ENCODE measurements around the gene DNAH2. TPM values are rescaled to one million over a fixed set of nuclear protein-coding genes. Genes with fewer than 3 reads are reported as not detected.

Gene DNAH2
- total and polyA plus RNA-seq, 4 experiments from 2014 or later: not detected

DNA sequence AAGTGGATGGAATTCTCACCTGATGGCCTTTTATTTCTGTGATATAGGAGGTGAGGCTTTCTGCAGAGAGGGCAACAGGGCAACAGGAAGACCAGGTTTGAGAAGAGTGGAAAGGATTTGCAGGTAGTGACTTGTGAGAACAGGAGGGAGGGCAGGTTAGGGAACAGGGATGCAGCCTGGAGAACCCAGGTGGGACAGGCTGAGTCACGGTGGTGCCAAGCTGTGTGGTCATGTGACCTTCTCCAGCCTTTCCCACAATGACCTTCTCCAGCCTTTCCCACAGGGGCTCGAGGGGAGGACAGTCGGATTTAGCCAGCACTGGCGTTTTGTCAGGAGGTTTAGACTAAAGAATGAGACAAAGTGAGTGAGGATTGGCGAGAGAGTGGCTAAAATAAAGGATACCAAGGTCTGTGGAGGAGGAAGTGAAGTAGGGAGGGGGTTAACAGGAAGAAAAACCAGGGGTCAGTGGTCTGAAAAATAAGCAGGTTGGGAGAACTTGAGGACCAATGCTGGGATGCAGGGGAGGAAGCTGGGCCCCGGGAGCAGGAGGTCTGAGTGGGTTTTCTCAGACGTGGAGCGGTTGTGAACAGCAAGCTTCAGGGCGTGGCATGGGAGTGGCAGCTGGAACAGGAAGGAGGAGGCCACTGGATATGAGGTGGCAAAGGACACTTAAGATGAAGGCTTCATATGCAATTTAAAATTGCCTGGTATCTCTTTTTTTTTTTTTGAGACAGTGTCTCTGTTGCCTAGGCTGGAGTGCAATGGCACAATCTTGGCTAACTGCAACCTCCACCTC, 37.7 kb downstream of the DNAH2 start:
- Histone ChIP-seq H3K4me3 (ENCODE audit: low read length in 2 of 2) (no peak overlapping the region), H3K27ac (ENCODE audit: low read depth, low read length) (no peak overlapping the region), H3K4me1 (ENCODE audit: insufficient read depth, low read length) (no peaks in the 10 kb centered on the region), H3K27me3 (ENCODE audit: insufficient read depth, low read length) (no peaks in the 10 kb centered on the region), H3K9me3 (ENCODE audit: control insufficient read depth in 1 of 2, low read length in 2 of 2) (no peaks in the 10 kb centered on the region), H3K36me3 (ENCODE audit: insufficient read depth, low read length) (no peaks in the 10 kb centered on the region)
- Mint-ChIP-seq H3K9me3 (peaks cover 0 to 2% (median 0%) of the 10 kb centered on the region in 8 donors), H3K4me3 (no peak overlapping the region), H3K27ac (peak overlapping the region in 1 of 7 donors; percentile 8), H3K27me3 (peaks cover 4 to 11% of the 10 kb centered on the region in 2 donors), H3K36me3 (no peaks in the 10 kb centered on the region), H3K4me1 (no peaks in the 10 kb centered on the region)
- DNase-seq: no peak
- intact Hi-C loops (cut with micrococcal nuclease): no loop called here
- ChIA-PET POLR2A (ENCODE audit: partially characterized antibody) (no interaction called here), CTCF (ENCODE audit: partially characterized antibody) (no interaction called here)

DNA sequence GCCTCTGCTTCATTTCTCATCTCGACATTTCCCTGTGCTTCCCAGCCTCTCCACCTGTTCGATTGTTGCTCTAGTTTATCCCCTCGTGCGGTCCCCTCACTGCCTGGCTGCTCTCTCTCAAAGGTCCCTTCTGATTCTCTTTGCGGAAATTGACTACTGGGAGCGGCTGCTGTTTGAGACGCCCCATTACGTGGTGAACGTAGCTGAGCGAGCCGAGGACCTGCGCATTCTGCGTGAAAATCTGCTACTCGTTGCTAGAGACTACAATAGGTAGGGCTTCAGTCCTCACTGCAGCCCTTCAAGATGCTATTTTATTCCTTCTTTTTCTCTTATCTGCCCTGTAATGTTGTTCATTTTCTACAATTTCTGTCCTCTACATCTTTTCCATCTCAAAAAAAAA, 39.4 kb downstream of the DNAH2 start:
- H3K27me3 Mint-ChIP-seq: peaks cover 4 to 11% of the 10 kb centered on the region in 2 donors
- H3K9me3 Mint-ChIP-seq: no peaks in the 10 kb centered on the region
- no peak overlapping the region for H3K27ac Mint-ChIP-seq
- H3K4me3 Mint-ChIP-seq: no peak overlapping the region
- ChIA-PET CTCF (ENCODE audit: partially characterized antibody) (no interaction called here), POLR2A (ENCODE audit: partially characterized antibody) (no interaction called here)
- H3K4me3 ChIP-seq (ENCODE audit: low read length in 2 of 2): no peak overlapping the region
- H3K4me1 Mint-ChIP-seq: no peaks in the 10 kb centered on the region
- H3K36me3 Mint-ChIP-seq: no peaks in the 10 kb centered on the region
- H3K27me3 ChIP-seq (ENCODE audit: insufficient read depth, low read length): no peaks in the 10 kb centered on the region
- intact Hi-C loops (cut with micrococcal nuclease): no loop called here
- H3K4me1 ChIP-seq (ENCODE audit: insufficient read depth, low read length): no peaks in the 10 kb centered on the region
- no peak overlapping the region for H3K27ac ChIP-seq (ENCODE audit: low read depth, low read length)
- no peak for DNase-seq
- H3K9me3 ChIP-seq (ENCODE audit: control insufficient read depth in 1 of 2, low read length in 2 of 2): no peaks in the 10 kb centered on the region
- no peaks in the 10 kb centered on the region for H3K36me3 ChIP-seq (ENCODE audit: insufficient read depth, low read length)

DNA sequence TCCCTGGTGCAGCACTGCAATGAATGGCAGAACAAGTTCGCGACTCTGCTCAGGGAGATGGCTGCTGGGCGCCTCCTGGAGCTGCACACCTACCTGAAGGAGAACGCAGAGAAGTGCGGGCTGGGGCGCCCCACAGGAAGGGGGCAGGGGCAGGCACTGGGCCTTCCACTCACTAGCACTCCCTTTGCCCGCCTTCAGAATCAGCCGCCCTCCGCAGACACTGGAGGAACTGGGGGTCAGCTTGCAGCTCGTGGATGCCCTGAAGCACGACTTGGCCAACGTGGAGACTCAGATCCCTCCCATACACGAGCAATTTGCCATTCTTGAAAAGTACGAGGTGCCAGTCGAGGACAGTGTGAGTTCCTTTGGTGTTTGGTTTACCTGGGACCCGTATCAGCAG, 46.4 kb downstream of the DNAH2 start:
- H3K4me3 Mint-ChIP-seq: no peak overlapping the region

DNA sequence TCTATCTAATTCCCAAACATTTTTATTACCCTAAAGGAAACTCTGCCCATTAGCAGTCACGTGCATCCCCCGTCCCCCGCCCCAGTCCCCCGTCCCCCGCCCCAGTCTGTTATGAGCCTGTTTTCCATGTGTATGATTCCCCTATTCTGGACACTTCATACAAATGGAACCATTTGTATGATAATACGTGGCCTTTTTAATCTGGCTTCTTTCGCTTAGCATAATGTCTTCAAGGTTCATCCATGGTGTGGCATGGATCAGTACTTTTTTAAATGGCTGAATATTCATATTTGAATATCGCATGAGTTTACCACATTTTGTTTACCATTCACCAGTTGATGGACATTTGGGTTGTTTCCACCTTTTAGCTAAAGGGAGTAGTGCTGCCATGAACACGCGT, 49.5 kb downstream of the DNAH2 start:
- DNase-seq: no peak
- Mint-ChIP-seq H3K9me3 (no peaks in the 10 kb centered on the region), H3K4me3 (no peak overlapping the region), H3K27me3 (peaks cover 15 to 19% of the 10 kb centered on the region in 2 donors), H3K4me1 (no peaks in the 10 kb centered on the region), H3K27ac (no peak overlapping the region), H3K36me3 (no peaks in the 10 kb centered on the region)
- Histone ChIP-seq H3K4me1 (ENCODE audit: insufficient read depth, low read length) (no peaks in the 10 kb centered on the region), H3K27me3 (ENCODE audit: insufficient read depth, low read length) (no peaks in the 10 kb centered on the region), H3K4me3 (ENCODE audit: low read length in 2 of 2) (no peak overlapping the region), H3K27ac (ENCODE audit: low read depth, low read length) (no peak overlapping the region), H3K36me3 (ENCODE audit: insufficient read depth, low read length) (no peaks in the 10 kb centered on the region), H3K9me3 (ENCODE audit: control insufficient read depth in 1 of 2, low read length in 2 of 2) (no peaks in the 10 kb centered on the region)
- POLR2A ChIA-PET (ENCODE audit: partially characterized antibody): no interaction called here
- CTCF ChIA-PET (ENCODE audit: partially characterized antibody): no interaction called here
- intact Hi-C loops (cut with micrococcal nuclease): no loop called here

More for the DNA sequence above, 46.4 kb downstream of the DNAH2 start:
- Mint-ChIP-seq H3K27me3 (peaks cover 6 to 7% of the 10 kb centered on the region in 2 donors), H3K27ac (peak overlapping the region in 1 of 7 donors; percentile 17), H3K9me3 (no peaks in the 10 kb centered on the region), H3K4me1 (no peaks in the 10 kb centered on the region), H3K36me3 (no peaks in the 10 kb centered on the region)
- Histone ChIP-seq H3K4me1 (ENCODE audit: insufficient read depth, low read length) (no peaks in the 10 kb centered on the region), H3K27me3 (ENCODE audit: insufficient read depth, low read length) (no peaks in the 10 kb centered on the region), H3K9me3 (ENCODE audit: control insufficient read depth in 1 of 2, low read length in 2 of 2) (no peaks in the 10 kb centered on the region), H3K27ac (ENCODE audit: low read depth, low read length) (no peak overlapping the region), H3K4me3 (ENCODE audit: low read length in 2 of 2) (no peak overlapping the region), H3K36me3 (ENCODE audit: insufficient read depth, low read length) (no peaks in the 10 kb centered on the region)
- DNase-seq: no peak
- intact Hi-C loops (cut with micrococcal nuclease): no loop called here
- ChIA-PET CTCF (ENCODE audit: partially characterized antibody) (interaction anchor here (0.7 kb wide), 1 partner anchor 188 kb away, joined by 5 read pairs; no protein-coding TSS in a partner anchor), POLR2A (ENCODE audit: partially characterized antibody) (no interaction called here)

DNA sequence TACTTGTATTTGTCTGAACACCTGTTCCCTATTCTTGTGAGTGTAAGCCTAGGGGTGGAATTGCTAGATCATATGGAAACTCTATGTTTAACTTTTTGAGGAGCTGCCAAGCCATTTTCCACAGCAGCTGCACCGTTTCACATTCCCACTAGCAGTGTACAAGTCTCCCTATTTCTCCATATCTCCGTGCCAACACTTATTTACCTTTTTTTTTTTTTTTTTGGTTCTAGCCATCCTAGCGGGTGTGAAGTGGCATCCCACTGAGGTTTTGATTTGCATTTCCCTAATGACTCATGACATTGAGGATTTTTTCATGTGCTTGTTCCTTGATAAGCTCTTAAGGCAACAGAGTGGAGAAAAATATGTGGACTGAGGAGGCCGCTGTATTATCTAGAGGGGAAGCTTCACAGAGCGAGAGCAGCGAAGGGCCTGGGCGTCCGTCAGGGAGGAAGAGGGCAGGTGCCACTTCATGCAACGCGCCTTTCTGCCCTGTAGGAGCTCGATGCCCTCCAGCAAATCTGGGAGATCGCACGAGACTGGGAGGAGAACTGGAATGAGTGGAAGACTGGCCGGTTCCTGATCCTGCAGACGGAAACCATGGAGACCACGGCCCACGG, 50.0 kb downstream of the DNAH2 start:
- no peak overlapping the region for H3K27ac ChIP-seq (ENCODE audit: low read depth, low read length)
- intact Hi-C loops (cut with micrococcal nuclease): no loop called here
- Mint-ChIP-seq H3K36me3 (no peaks in the 10 kb centered on the region), H3K27me3 (peaks cover 18 to 21% of the 10 kb centered on the region in 2 donors), H3K27ac (no peak overlapping the region), H3K4me1 (no peaks in the 10 kb centered on the region), H3K9me3 (no peaks in the 10 kb centered on the region), H3K4me3 (no peak overlapping the region)
- no peaks in the 10 kb centered on the region for H3K36me3 ChIP-seq (ENCODE audit: insufficient read depth, low read length)
- no peak overlapping the region for H3K4me3 ChIP-seq (ENCODE audit: low read length in 2 of 2)
- H3K27me3 ChIP-seq (ENCODE audit: insufficient read depth, low read length): no peaks in the 10 kb centered on the region
- ChIA-PET POLR2A (ENCODE audit: partially characterized antibody) (no interaction called here), CTCF (ENCODE audit: partially characterized antibody) (no interaction called here)
- no peak for DNase-seq
- no peaks in the 10 kb centered on the region for H3K9me3 ChIP-seq (ENCODE audit: control insufficient read depth in 1 of 2, low read length in 2 of 2)
- H3K4me1 ChIP-seq (ENCODE audit: insufficient read depth, low read length): no peaks in the 10 kb centered on the region

DNA sequence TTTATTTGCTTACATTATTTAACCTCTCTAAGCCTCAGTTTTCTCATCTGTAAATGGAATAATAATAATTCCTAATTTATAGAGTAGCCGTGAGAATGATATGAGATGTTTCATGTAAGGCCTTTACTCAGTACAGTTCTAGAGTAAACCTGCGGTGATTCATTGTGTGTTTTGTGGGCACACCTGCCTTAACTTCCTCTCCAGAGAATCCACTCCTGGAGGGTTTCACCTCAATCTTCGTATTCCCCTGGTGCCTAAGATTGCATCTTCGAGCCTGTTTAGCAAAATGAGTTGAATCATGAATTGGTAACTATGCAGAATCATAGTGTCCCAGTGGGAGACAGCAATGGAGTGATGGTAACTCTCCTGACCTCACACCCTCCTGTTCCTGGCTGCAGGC, 52.3 kb downstream of the DNAH2 start:
- intact Hi-C loops (cut with micrococcal nuclease): no loop called here
- no peak for DNase-seq
- Mint-ChIP-seq H3K4me3 (no peak overlapping the region), H3K36me3 (no peaks in the 10 kb centered on the region), H3K9me3 (no peaks in the 10 kb centered on the region), H3K27me3 (peaks cover 32 to 33% of the 10 kb centered on the region in 2 donors), H3K27ac (no peak overlapping the region), H3K4me1 (no peaks in the 10 kb centered on the region)
- Histone ChIP-seq H3K36me3 (ENCODE audit: insufficient read depth, low read length) (no peaks in the 10 kb centered on the region), H3K4me3 (ENCODE audit: low read length in 2 of 2) (no peak overlapping the region), H3K9me3 (ENCODE audit: control insufficient read depth in 1 of 2, low read length in 2 of 2) (no peaks in the 10 kb centered on the region), H3K27ac (ENCODE audit: low read depth, low read length) (no peak overlapping the region), H3K27me3 (ENCODE audit: insufficient read depth, low read length) (no peaks in the 10 kb centered on the region), H3K4me1 (ENCODE audit: insufficient read depth, low read length) (no peaks in the 10 kb centered on the region)
- ChIA-PET POLR2A (ENCODE audit: partially characterized antibody) (no interaction called here), CTCF (ENCODE audit: partially characterized antibody) (no interaction called here)

DNA sequence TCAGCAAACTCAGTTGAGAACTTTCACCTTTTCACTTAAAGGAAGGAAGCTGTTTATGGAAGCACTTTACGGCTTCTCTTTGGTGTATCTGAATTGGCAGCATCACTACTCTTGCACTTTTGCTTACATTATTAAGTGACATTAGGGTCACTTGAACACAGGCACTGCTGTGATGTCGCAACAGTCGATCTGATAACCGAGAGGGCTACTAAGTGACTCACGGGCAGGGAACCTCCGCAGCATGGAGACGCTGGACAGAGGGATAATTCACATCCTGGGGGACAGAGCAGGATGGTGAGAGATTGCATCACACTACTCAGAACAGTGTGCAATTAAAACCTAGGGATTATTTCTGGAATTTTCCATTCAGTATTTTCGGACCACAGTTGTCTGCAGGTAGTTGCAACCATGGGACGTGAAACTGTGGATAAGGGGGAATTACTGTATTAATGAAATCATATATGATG, 56.5 kb downstream of the DNAH2 start:
- peaks cover 1% of the 10 kb centered on the region for H3K27me3 ChIP-seq (ENCODE audit: insufficient read depth, low read length)
- Mint-ChIP-seq H3K27me3 (peaks cover 30 to 43% of the 10 kb centered on the region in 2 donors), H3K9me3 (peaks cover 0 to 2% (median 0%) of the 10 kb centered on the region in 8 donors), H3K36me3 (no peaks in the 10 kb centered on the region), H3K4me1 (peaks cover 0 to 1% (median 0%) of the 10 kb centered on the region in 4 donors), H3K27ac (no peak overlapping the region), H3K4me3 (no peak overlapping the region)
- H3K36me3 ChIP-seq (ENCODE audit: insufficient read depth, low read length): no peaks in the 10 kb centered on the region
- no peaks in the 10 kb centered on the region for H3K4me1 ChIP-seq (ENCODE audit: insufficient read depth, low read length)
- ChIA-PET POLR2A (ENCODE audit: partially characterized antibody) (no interaction called here), CTCF (ENCODE audit: partially characterized antibody) (no interaction called here)
- intact Hi-C loops (cut with micrococcal nuclease): no loop called here
- no peak overlapping the region for H3K4me3 ChIP-seq (ENCODE audit: low read length in 2 of 2)
- DNase-seq: no peak
- no peaks in the 10 kb centered on the region for H3K9me3 ChIP-seq (ENCODE audit: control insufficient read depth in 1 of 2, low read length in 2 of 2)
- no peak overlapping the region for H3K27ac ChIP-seq (ENCODE audit: low read depth, low read length)
